ENCODE data around the gene CLCN6.

DNA sequence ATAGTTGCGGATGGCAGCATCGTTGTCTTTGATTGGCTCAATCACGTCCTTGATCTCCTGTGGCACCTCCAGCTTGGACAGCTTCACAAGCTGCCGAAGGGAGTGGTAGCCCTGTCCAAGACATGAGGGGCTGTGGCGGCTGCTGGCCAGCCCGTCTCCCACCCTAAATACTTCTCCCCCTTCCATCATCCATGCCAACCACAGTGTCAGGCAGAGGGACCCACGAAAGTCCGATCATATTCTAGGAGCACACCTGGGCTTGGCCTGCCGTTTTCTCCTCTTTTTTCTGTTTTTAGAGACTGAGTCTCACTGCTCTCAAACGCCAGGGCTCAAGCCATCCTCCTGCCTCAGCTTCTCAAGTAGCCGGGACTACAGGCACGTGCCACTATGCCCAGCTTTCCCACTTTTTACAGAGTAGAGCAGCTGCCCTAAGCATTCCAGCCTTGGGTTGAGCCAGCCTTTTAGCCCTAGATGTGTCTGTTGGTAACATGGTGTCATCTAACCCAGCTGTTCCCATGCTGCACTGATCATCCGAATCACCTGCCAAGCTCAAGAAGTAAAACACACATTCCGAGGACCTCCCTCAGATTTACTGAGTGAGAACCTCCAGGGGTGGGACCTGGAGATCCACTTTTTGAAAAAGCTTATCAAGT lies 10.6 kb upstream of the CLCN6 start:
- TF ChIP-seq POLR2AphosphoS5 (IDR thresholded peaks at IDR 0.05; ENCODE audit: low read depth) (no peak), SPI1 (IDR thresholded peaks at IDR 0.05; ENCODE audit: borderline replicate concordance, low read depth) (no peak), GABPA (IDR thresholded peaks at IDR 0.05; ENCODE audit: low read depth) (no peak)
- TF ChIP-seq, protein P1, sequence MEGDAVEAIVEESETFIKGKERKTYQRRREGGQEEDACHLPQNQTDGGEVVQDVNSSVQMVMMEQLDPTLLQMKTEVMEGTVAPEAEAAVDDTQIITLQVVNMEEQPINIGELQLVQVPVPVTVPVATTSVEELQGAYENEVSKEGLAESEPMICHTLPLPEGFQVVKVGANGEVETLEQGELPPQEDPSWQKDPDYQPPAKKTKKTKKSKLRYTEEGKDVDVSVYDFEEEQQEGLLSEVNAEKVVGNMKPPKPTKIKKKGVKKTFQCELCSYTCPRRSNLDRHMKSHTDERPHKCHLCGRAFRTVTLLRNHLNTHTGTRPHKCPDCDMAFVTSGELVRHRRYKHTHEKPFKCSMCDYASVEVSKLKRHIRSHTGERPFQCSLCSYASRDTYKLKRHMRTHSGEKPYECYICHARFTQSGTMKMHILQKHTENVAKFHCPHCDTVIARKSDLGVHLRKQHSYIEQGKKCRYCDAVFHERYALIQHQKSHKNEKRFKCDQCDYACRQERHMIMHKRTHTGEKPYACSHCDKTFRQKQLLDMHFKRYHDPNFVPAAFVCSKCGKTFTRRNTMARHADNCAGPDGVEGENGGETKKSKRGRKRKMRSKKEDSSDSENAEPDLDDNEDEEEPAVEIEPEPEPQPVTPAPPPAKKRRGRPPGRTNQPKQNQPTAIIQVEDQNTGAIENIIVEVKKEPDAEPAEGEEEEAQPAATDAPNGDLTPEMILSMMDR (IDR thresholded peaks at IDR 0.05; ENCODE audit: insufficient read depth, low read length): no peak
- TF ChIP-seq, protein P2, sequence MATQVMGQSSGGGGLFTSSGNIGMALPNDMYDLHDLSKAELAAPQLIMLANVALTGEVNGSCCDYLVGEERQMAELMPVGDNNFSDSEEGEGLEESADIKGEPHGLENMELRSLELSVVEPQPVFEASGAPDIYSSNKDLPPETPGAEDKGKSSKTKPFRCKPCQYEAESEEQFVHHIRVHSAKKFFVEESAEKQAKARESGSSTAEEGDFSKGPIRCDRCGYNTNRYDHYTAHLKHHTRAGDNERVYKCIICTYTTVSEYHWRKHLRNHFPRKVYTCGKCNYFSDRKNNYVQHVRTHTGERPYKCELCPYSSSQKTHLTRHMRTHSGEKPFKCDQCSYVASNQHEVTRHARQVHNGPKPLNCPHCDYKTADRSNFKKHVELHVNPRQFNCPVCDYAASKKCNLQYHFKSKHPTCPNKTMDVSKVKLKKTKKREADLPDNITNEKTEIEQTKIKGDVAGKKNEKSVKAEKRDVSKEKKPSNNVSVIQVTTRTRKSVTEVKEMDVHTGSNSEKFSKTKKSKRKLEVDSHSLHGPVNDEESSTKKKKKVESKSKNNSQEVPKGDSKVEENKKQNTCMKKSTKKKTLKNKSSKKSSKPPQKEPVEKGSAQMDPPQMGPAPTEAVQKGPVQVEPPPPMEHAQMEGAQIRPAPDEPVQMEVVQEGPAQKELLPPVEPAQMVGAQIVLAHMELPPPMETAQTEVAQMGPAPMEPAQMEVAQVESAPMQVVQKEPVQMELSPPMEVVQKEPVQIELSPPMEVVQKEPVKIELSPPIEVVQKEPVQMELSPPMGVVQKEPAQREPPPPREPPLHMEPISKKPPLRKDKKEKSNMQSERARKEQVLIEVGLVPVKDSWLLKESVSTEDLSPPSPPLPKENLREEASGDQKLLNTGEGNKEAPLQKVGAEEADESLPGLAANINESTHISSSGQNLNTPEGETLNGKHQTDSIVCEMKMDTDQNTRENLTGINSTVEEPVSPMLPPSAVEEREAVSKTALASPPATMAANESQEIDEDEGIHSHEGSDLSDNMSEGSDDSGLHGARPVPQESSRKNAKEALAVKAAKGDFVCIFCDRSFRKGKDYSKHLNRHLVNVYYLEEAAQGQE (IDR thresholded peaks at IDR 0.05; ENCODE audit: insufficient replicate concordance, low read depth): no peak

Measured in HL-60 (cell line).